BE2C (cell line): ENCODE measurements around the gene CNTD1.

Experiments used
- DNase-seq: peaks from one replicate; pipeline ENCODE4 v3.0.0-alpha.2; 2020
- H3K27me3 ChIP-seq: fragments of 250-450 bp; sonication (Bioruptor Pico); 2 replicates; pipeline ENCODE4 v1.5.1; 2020; ENCODE audit warnings: mild to moderate bottlenecking
- H3K36me3 ChIP-seq: fragments of 250-450 bp; sonication (Bioruptor Pico); 2 replicates; pipeline ENCODE4 v1.5.1; 2020; ENCODE audit warnings: mild to moderate bottlenecking
- H3K4me1 ChIP-seq: fragments of 250-450 bp; sonication (Bioruptor Pico); 2 replicates; pipeline ENCODE4 v1.5.1; 2020
- H3K4me3 ChIP-seq: 2 replicates; pipeline ENCODE4 v1.5.1; 2011; ENCODE audit warnings: low read depth, low read length
- H3K9me3 ChIP-seq: fragments of 250-450 bp; sonication (Bioruptor Pico); 2 replicates; pipeline ENCODE4 v1.5.1; 2020
- TF ChIP-seq, protein P1 (sequence below): IDR thresholded peaks from 2 replicates; pipeline ENCODE4 v1.5.1; 2012; ENCODE audit warnings: mild to moderate bottlenecking, low read depth, low read length

The CNTD1 gene

GRCh38 chr17:42835732-42836131 is 37.1 kb downstream of the CNTD1 start:
- TF ChIP-seq, protein P1, sequence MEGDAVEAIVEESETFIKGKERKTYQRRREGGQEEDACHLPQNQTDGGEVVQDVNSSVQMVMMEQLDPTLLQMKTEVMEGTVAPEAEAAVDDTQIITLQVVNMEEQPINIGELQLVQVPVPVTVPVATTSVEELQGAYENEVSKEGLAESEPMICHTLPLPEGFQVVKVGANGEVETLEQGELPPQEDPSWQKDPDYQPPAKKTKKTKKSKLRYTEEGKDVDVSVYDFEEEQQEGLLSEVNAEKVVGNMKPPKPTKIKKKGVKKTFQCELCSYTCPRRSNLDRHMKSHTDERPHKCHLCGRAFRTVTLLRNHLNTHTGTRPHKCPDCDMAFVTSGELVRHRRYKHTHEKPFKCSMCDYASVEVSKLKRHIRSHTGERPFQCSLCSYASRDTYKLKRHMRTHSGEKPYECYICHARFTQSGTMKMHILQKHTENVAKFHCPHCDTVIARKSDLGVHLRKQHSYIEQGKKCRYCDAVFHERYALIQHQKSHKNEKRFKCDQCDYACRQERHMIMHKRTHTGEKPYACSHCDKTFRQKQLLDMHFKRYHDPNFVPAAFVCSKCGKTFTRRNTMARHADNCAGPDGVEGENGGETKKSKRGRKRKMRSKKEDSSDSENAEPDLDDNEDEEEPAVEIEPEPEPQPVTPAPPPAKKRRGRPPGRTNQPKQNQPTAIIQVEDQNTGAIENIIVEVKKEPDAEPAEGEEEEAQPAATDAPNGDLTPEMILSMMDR = no peak
- H3K4me3 ChIP-seq = no peak overlapping the region

DNA sequence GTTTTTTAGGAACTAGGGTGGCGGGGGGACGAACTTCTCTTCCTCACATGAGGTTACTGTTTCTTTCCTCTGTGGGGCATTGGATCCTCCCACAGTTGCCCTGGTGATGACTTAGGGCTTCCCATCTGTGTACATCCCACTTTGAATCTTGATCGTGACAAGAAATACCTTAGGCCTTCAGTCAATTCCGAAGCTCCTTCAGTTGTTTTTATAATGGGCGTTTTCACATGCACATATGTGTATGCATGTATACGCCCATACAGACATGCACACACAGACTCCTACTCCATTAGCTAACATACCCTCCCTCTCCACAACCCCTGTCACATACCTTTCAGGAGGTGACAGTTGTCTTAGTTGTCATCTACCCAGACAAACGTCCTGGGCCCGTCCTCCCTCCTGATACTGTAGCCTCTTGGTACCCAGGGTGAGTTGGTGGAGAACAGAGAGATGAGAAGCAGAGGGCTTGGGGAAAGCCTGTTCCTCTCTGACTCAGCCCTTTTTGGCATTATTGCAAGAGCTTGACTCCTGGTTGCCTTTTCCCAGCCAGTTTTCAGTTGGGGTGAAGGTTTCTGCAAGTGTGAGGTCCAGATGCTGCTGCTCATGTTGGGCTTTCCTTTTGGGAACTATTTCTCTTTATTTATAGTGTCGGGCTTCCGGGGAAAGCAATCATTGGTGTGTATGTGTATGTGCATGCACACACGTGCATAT is 43.5 kb downstream of the CNTD1 start:
- TF ChIP-seq, protein P1 = no peak
- Histone ChIP-seq H3K4me3 (no peak overlapping the region), H3K27me3 (no peaks in the 10 kb centered on the region), H3K9me3 (no peaks in the 10 kb centered on the region), H3K36me3 (peaks cover 61% of the 10 kb centered on the region), H3K4me1 (no peaks in the 10 kb centered on the region)
- DNase-seq = no peak

More at GRCh38 chr17:42835732-42836131, 37.1 kb downstream of the CNTD1 start:
- Histone ChIP-seq H3K4me1 (no peaks in the 10 kb centered on the region), H3K27me3 (no peaks in the 10 kb centered on the region), H3K9me3 (no peaks in the 10 kb centered on the region), H3K36me3 (peaks cover 62% of the 10 kb centered on the region)
- no peak for DNase-seq

- no peaks in the 10 kb centered on the region for H3K4me1 ChIP-seq
- H3K27me3 ChIP-seq = no peaks in the 10 kb centered on the region
- H3K9me3 ChIP-seq = no peaks in the 10 kb centered on the region
- TF ChIP-seq, protein P1 = peak; percentile 100
- H3K36me3 ChIP-seq = peaks cover 48% of the 10 kb centered on the region
- peak; percentile 45 for DNase-seq
- no peak overlapping the region for H3K4me3 ChIP-seq
These were observed 44.8 kb downstream of the CNTD1 start for GRCh38 chr17:42843358-42843934.

- Histone ChIP-seq H3K9me3 (no peaks in the 10 kb centered on the region), H3K27me3 (no peaks in the 10 kb centered on the region), H3K4me1 (no peaks in the 10 kb centered on the region), H3K36me3 (peaks cover 39% of the 10 kb centered on the region), H3K4me3 (no peak within 1 kb of the TSS)
- TF ChIP-seq, protein P1 = no peak
- DNase-seq = no peak
These were observed 45.6 kb downstream of the CNTD1 start, which contains the start of gene AOC2 for GRCh38 chr17:42844271-42844670. TSS of gene AOC2 (plus strand) at chr17:42844580. CDS start at chr17:42844627, 47 bp downstream.

- TF ChIP-seq, protein P1 = no peak
- no peaks in the 10 kb centered on the region for H3K9me3 ChIP-seq
- H3K4me3 ChIP-seq = no peak overlapping the region
- H3K36me3 ChIP-seq = peaks cover 34% of the 10 kb centered on the region
- no peaks in the 10 kb centered on the region for H3K4me1 ChIP-seq
- H3K27me3 ChIP-seq = no peaks in the 10 kb centered on the region
- DNase-seq = no peak
These were observed 46.3 kb downstream of the CNTD1 start for GRCh38 chr17:42844761-42845555.
